ENCODE results near the gene USP47. TPM values are rescaled to one million over a fixed set of nuclear protein-coding genes. Genes with fewer than 3 reads are reported as not detected.

USP47 gene
- total and polyA plus RNA-seq, 7 donors, result 10.6 to 105 (median 84.9) TPM

GRCh38 chr11:11959601-11960000 lies 117.8 kb downstream of the USP47 start:
- no peak for DNase-seq
- Histone ChIP-seq H3K27ac (no peak overlapping the region), H3K36me3 (peaks cover 0 to 45% (median 18%) of the 10 kb centered on the region in 4 donors), H3K27me3 (no peaks in the 10 kb centered on the region), H3K9me3 (no peaks in the 10 kb centered on the region), H3K4me1 (peaks cover 0 to 11% (median 10%) of the 10 kb centered on the region in 4 donors), H3K4me3 (no peak overlapping the region)
- intact Hi-C loops (cut with DNase I), result no loop called here
- TF ChIP-seq CTCF (IDR thresholded peaks at IDR 0.05), result no peak
- no peak for TF ChIP-seq EP300 (IDR thresholded peaks at IDR 0.05)
- TF ChIP-seq POLR2AphosphoS5 (IDR thresholded peaks at IDR 0.05), result no peak
- TF ChIP-seq POLR2A (IDR thresholded peaks at IDR 0.05), result no peak

DNA sequence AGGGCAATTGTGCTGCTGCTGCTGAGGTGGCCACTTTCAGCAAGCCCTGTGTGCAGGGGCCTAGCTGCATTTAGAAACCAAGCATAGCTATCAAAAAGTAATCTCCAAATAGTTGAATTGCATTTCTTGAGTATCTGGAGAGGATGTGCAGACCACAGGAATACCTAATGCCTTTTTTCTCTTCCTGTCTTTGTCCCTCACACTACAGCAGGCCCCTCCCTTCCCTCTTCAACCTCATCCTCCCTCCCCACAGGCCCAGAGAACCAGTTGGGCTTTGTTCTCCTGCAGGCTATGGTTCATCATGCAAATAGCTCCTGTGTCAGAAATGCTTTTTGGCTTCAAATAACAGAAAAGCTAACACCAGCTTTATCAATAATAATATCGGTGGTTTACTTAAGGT lies 118.9 kb downstream of the USP47 start:
- Histone ChIP-seq H3K4me1 (peaks cover 0 to 14% (median 11%) of the 10 kb centered on the region in 4 donors), H3K9me3 (no peaks in the 10 kb centered on the region), H3K27ac (no peak overlapping the region), H3K4me3 (no peak overlapping the region), H3K36me3 (peaks cover 0 to 34% (median 8%) of the 10 kb centered on the region in 4 donors), H3K27me3 (no peaks in the 10 kb centered on the region)
- 81 to 92% methylated on average over 1 of the region's 1 CpG for WGBS, 2 donors
- intact Hi-C loops (cut with DNase I), result no loop called here
- no peak for DNase-seq
- TF ChIP-seq POLR2AphosphoS5 (IDR thresholded peaks at IDR 0.05), result peak in 1 of 4 donors; percentile 6
- TF ChIP-seq CTCF (IDR thresholded peaks at IDR 0.05), result no peak
- no peak for TF ChIP-seq EP300 (IDR thresholded peaks at IDR 0.05)
- no peak for TF ChIP-seq POLR2A (IDR thresholded peaks at IDR 0.05)

- WGBS, 2 donors, result 69 to 92% methylated on average over 3 of the region's 3 CpGs
- H3K4me1 ChIP-seq, result peaks cover 0 to 14% (median 11%) of the 10 kb centered on the region in 4 donors
Observed at GRCh38 chr11:11961399-11962028, 119.7 kb downstream of the USP47 start.

GRCh38 chr11:11963067-11963466 lies 121.3 kb downstream of the USP47 start:
- intact Hi-C loops (cut with DNase I), result no loop called here
- Histone ChIP-seq H3K27me3 (no peaks in the 10 kb centered on the region), H3K4me3 (no peak overlapping the region), H3K27ac (no peak overlapping the region), H3K4me1 (peaks cover 0 to 14% (median 11%) of the 10 kb centered on the region in 4 donors), H3K36me3 (peaks cover 0 to 10% (median 0%) of the 10 kb centered on the region in 4 donors), H3K9me3 (no peaks in the 10 kb centered on the region)
- TF ChIP-seq CTCF (IDR thresholded peaks at IDR 0.05), result no peak
- no peak for TF ChIP-seq POLR2A (IDR thresholded peaks at IDR 0.05)
- no peak for TF ChIP-seq POLR2AphosphoS5 (IDR thresholded peaks at IDR 0.05)
- no peak for TF ChIP-seq EP300 (IDR thresholded peaks at IDR 0.05)
- DNase-seq, result no peak
- 80 to 83% methylated on average over 7 of the region's 7 CpGs for whole genome bisulfite sequencing, 2 donors

More at GRCh38 chr11:11961399-11962028, 119.7 kb downstream of the USP47 start:
- no peaks in the 10 kb centered on the region for H3K27me3 ChIP-seq
- intact Hi-C loops (cut with DNase I), result no loop called here
- no peak for TF ChIP-seq EP300 (IDR thresholded peaks at IDR 0.05)
- no peak for TF ChIP-seq CTCF (IDR thresholded peaks at IDR 0.05)
- no peak for TF ChIP-seq POLR2A (IDR thresholded peaks at IDR 0.05)
- no peak for TF ChIP-seq POLR2AphosphoS5 (IDR thresholded peaks at IDR 0.05)
- H3K36me3 ChIP-seq, result peaks cover 0 to 26% (median 3%) of the 10 kb centered on the region in 4 donors
- H3K4me3 ChIP-seq, result no peak overlapping the region
- H3K27ac ChIP-seq, result no peak overlapping the region
- DNase-seq, result no peak
- H3K9me3 ChIP-seq, result no peaks in the 10 kb centered on the region
